GM21367 (cell line): ENCODE results near the gene KCNK13.
"Not testable (repeated sequence)": the region's sequence is repeated elsewhere in the genome, so short reads cannot be mapped to it uniquely, and the experiment has no call there.

Source experiments
- ATAC-seq: cut with Tn5 transposase; IDR thresholded peaks from one replicate; pipeline ENCODE4 v1.9.1; 2021; ENCODE audit not compliant: unreplicated experiment

KCNK13 gene

DNA sequence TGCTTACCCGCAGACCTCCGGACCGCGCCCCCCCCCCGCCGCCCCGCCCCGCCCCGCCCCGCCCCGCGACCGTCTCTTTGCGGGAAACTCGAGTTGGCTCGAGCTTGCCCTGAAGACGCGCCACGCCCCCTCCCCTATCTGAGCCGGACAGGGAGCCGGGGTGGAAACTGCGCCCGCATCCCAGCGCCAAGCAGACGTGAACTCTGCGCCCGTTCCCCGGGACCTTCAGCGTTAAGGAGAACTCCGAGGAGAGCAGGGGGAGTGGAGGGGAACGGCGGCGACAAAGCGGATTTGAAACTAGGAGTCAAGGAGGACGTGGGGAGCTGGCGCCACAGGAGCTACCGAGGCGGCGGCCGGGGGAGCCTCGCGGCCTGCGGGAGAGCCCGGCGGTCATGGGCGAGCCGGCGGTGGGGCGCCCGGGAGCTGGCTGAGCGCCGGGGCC, at the start of gene KCNK13:
KCNK13 (plus strand) TSS at position 310 of the 442 bp plus-strand sequence. CDS start 212 bp downstream, outside the sequence.
- no peak for ATAC-seq

DNA sequence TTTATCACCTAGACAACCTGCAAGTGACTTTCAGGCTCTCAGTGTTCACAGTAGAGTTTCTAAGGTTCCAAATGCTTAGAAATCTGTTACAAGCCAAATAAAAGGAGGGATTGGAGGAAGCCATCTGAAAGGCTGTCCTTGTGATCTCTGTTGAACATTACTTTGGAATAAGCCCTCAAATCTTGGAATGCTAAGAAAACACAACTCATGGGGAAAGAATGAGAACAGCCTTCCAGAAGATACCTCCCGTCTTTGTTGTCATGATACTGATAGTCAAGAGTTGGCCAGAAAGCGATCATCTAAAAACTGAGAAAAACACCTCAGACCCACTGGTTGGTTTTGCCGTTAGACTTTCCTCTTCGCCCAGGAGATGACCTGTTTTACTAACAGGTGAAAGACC, 44.4 kb upstream of the KCNK13 start:
- no peak for ATAC-seq

DNA sequence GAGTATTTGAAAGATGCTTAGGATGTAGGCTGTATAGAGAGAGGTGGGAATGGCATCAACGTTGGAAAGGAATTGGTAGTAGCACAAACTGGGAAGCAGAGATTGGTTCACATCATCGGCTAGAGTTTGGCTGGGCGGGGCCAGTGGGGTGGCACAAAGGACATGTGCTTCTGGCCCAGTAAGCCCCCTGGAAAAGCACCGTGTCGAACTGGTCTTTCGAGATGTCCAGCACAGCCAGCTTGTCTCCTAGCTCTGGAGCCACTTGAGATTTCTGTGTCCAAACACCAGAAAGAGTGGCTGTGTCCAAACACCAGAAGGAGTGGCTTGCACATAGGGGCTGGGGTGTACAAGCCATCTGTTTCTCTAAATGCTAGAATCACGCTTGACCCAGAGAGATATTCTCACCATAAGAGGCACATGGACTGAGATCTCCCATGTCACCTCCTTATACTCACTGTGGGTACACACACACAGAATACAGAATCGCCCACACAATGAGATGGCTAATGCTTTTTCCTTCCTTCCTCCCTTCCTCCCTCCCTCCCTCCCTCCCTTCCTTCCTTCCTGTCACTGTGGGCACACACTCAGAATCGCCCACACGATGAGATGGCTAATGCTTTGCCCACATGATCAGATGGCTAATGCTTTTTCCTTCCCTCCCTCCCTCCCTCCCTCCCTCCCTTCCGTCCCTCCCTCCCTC, 41.8 kb upstream of the KCNK13 start:
- ATAC-seq, result no peak

DNA sequence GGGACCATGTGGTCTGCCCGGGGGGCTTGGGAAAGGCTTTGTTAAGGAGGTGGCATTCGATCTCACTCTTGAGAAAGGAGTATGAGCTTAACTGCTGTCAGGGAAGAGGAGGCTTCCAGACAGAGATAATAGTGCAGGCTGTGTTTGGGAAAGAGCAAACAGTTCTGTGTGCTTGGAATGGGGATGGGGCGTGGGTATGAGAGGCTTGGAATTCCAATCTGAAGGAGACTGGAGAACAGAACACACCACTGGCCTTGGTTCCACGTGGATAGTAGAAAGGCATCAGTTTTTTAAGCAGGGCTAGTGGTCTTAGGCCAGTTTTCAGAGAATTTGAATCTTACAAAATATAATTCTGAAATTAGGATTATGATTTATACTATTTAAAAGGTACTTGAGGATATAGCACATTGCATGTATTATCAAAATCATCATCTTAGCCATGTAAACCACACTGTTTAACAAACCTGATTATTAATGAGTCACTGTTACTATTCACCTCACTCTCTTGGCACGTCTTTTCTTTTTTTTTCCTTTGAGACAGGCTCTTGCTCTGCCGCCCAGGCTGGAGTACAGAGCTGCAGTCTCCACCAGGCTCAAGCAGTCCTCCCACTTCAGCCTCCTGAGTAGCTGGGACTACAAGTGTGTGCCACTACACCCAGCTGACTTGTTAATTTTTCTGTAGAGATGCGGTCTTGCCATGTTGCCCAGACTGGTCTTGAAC, 38.5 kb upstream of the KCNK13 start:
- no peak for ATAC-seq

DNA sequence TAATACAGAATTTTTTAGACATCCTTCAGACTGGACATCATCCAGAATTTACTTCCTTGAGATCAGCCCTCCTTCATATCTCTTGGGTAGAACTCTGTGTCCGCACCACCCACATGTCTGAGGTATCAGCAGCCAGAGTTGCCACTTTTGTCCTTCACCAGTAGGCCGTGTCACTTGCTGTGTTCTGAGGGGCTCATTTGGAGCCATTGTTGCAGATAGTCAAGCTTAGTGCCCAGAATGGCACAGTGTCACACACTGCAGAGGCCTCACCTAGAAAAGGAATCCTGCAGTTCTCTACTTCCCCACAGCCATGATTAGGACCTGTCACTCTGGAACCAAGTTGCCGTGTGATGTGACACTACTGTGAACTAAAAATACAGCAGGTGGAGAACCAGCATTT, 36.9 kb upstream of the KCNK13 start:
- no peak for ATAC-seq

DNA sequence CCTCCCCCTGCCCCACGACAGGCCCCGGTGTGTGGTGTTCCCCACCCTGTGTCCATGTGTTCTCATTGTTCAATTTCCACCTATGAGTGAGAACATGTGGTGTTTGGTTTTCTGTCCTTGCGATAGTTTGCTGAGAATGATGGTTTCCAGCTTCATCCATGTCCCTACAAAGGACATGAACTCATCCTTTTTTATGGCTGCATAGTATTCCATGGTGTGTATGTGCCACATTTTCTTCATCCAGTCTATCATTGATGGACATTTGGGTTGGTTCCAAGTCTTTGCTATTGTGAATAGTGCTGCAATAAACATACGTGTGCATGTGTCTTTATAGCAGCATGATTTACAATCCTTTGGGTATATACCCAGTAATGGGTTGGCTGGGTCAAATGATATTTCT, 35.2 kb upstream of the KCNK13 start:
- not testable (repeated sequence) for ATAC-seq

DNA sequence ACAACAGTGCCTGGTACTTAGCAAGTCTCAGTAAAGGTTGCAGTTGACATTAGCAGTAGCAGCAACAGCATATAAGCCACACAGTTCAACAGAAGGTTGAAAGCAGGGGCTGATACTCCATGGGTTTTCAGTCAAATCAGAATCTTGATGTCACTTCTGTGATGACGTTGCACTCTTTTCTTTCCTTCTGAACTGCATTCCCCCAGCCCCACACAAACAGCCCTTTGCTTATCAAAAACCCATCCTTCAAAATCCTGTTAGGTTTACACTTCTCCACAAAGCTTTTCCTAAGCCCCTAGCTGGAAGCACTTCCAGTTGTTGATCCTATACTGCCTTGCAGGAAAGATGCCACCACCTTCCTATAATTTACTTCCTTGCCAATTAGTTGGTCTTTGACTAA, 34.0 kb upstream of the KCNK13 start:
- no peak for ATAC-seq

DNA sequence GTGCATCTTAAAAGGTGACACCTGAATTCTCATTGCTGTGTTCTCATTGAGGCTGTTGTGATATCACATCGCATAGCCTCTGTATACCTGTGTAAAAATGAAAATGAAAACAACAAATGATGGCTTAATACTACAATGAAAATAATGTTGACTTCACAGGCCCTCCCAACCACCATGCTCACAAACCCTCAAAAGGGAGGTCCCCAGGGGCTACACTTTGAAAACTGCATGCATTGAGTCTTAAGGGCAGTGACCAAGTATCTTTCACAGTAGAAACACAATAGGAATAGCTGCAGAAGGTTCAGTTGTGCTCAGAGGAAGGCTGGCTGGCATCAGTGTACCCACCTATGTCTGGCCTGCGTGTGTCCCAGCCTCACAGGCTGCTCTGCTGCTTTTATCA, 27.6 kb upstream of the KCNK13 start:
- no peak for ATAC-seq

DNA sequence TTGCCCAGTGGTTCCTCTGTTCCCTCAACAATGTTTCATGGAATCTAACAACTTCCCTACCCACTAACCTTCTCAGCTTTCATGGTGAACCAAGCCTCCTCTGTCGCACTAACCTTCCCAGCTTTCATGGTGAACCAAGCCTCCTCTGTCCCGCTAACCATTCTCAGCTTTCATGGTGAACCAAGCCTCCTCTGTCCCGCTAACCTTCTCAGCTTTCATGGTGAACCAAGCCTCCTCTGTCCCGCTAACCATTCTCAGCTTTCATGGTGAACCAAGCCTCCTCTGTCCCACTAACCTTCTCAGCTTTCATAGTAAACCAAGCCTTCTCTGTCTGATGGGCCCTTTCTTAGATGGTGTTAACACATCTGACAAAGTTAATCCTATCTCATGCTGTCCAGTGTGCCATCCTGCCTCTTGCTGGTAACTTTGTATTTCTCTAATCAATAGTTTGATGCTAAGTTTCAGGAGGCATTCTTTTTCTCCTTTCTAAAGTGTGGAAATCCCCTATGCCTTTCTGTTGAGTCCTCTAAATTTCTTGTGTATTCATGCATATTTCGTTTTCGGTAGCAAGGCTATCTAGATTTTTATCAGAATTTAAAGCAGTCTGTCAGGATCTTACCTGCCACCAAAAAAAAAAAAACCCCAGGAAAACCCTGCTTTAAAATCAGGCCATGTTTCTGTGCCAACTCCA, 26.8 kb upstream of the KCNK13 start:
- no peak for ATAC-seq

DNA sequence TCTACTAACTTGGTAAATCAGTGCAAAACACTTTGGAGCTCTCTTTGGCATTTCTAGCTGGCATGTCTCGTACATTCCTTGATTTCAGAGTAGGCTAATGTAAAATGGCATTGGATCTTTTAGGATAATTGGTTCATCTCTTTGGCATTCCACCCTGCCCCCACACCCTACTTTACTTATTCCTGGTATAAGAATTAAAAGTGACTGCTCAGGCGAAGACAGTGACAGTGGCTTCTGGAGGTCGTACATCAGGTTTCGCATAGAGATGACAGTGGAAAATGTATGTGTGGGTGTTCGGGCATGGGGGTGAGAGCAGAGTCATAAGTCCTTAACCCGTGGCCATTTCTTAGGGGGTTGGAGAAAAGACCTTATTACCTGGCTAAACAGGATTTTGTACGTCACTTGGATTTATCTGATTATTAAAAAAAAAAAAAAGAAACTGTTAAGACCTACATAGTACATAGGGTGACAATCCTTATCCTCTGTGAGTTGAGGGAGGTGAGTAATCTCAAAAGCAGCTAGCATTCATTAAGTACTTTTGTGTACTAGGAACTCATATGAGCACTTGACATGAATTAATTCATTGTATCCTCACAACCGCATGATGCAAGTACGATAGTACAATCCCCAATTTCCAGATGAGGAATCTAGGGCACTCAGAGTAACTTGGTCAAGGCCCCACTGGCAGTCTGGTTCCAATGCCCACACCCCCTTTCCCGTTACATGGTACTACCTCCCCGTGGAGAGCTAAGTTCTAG, 22.4 kb upstream of the KCNK13 start:
- no peak for ATAC-seq

DNA sequence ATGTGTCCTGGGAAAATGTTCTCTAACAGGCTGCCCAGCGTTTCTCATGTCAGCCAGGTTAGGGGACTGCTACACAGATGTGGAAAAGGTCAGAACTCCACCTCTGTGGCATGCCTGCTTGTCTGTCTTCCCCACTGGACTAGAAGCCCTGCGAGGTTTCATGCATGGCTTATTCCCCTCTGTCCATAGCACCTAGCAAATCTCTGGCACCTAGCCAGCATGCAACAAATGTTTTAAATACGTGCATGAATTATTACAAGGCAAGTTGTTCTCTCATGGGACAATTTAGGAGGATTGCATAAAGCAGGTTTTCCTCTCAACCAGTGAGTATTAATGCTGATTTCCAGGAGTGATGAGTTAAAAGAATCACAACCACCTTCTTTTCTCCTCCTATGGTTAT, 21.4 kb upstream of the KCNK13 start:
- no peak for ATAC-seq

DNA sequence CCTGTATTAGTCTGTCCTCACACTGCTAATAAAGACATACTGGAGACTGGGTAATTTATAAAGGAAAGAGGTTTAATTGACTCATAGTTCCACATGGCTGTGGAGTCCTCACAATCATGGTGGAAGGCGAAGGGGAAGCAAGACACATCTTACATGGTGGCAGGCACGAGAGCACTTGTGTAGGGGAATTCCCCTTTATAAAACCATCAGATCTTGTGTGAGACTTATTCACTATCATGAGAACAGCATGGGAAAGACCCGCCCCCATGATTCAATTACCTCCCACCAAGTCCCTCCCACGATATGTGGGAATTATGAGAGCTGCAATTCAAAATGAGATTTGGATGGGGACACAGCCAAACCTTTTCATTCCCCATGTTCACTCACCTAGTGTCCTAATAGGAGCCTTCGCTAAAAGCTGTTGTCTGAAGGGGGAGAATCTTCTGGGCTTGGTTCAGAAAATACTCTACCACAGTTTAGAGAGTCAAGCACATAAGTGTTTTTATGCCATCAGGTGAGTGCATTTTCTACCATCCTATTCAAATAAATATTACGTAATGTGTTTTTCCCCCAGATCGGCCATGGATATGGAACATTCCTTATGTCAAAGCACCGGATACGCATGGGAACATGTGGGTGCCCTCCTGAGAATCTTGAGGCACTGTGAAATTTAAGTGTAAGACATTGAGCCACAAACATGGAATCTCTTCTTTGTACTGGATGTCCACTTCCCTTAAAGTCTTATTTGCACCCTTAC, 19.1 kb upstream of the KCNK13 start:
- no peak for ATAC-seq

DNA sequence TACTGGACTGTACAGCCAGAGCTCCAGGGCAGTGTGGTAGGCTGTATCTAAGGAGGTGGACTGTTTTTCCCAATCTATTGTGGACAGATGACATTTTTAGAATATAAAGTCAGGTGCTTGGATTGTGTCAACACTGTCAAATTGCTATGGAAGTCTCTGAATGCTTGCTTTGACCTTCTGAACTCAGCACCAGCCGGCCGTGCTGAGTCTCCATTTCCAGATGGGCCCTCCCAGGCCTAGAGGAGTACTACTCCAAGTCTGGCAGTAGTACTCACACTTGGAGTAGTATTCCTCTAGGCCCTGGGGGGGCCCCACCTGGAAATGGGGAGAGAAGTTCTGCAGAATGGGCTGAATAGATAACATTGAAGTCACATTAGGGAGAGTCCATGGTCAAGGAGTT, 16.2 kb upstream of the KCNK13 start:
- no peak for ATAC-seq

DNA sequence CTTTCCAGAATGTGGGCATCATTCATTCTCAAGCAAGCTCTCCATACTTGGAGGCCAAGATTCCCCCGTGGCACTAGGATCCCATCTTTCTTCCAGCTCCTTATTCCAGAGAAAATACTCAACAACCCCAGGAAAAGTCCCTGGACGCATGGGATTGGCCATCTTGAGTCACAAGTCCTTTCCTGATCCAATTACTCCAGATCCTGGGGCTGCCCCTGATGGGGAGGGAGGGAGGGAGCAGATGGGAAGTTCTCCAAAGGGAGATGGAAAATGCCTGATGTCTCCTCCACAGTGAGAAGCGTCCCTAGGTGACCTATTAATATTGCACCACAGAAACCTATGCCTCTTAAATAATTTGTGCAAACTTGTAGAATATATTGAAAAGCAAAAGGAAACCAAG, 12.4 kb upstream of the KCNK13 start:
- ATAC-seq, result no peak

DNA sequence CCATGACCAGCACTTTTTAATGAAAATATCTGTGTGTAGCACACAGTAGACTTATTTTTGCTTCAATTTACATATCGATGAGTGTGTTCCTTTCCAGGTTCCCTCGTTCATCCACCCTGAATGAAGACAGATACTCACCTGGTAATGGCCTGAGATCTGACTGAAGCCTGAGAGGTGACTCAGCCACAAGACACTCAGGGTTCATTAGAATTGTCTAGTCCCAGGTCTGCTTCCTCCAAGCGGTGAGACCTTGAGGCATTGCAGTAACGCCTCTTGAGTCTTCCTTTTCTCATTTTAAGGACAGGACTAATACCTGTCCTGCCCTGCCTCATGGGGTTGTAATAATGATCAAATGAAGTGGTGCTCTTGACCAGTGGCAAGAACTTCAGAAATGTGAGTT, 11.5 kb upstream of the KCNK13 start:
- ATAC-seq, result no peak

DNA sequence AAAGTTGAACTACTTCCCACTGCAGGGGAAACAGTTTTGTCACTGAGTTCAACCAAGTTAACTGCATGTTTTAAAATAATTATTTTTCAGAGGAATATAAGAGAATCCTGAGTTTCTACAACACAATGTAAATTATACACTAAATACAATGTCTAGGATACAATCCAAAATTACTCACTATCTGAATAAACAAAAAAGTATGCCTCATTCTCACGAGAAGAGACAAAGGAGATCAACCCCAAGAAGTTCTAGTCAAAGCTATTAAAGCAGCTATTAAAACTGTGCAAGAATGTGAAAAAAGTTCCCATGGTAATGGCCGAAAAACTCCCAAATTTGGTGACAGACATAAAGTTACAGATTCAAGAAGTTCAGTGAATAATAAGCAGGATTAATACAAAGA, 8.8 kb upstream of the KCNK13 start:
- ATAC-seq, result no peak

DNA sequence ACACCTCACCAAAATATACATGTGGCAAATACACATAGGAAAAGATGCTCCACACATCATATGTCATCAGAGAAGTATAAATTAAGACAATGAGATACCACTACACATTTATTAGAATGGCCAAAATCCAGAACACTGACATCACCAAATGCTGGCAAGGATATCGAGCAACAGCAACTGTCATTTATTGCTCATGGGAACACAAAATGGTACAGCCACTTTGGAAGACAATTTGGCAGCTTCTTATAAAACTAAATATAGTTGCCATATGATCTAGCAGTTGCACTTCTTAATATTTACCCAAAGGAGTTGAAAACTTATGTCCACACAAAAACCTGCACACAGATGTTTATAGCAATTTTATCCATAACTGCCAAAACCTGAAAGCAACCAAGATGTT, 7.0 kb upstream of the KCNK13 start:
- ATAC-seq, result no peak

DNA sequence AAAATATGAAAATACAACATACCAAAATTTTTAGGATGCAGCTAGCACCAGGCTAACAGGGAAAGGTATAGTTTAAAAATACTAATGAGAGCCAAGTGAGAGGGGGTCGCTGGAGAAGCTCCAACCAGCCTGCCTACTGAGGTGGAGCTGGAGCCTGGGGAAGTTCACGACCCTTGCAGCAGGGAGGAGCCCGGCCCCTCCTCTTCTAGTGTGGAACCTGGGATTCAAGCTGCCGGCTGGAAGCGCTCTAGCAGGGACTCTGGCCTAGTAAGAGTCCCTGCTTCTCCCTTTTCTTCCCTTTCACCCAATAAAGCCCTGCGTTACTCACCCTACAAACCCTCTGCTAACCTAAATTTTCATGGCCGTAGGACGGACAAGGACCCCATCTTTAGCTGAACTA, 5.0 kb upstream of the KCNK13 start:
- no peak for ATAC-seq

DNA sequence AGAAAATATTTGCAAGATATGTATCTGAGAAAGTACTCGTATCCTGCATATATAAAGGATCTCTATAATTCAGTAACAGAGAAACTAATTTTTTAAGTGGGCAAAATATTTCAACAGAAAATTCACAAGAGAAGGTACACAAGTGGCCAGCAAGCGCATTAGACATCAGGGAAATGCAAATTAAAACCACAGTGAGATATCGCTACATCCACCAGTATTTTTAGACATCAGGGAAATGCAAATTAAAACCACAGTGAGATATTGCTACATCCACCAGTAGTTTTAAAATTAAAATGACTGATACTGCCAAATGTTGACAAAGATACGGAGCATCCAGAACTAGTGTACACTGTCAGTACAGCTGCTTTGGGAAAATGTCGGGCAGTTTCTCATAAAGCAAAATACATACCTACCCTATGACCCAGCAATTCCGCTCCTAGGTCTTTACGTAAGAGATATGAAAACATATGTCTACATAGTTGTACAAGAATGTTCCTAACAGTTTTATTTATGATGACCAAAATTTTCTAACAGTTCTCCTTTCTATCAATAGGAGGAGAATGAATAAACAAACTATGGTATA, 2.8 kb upstream of the KCNK13 start:
- no peak for ATAC-seq

DNA sequence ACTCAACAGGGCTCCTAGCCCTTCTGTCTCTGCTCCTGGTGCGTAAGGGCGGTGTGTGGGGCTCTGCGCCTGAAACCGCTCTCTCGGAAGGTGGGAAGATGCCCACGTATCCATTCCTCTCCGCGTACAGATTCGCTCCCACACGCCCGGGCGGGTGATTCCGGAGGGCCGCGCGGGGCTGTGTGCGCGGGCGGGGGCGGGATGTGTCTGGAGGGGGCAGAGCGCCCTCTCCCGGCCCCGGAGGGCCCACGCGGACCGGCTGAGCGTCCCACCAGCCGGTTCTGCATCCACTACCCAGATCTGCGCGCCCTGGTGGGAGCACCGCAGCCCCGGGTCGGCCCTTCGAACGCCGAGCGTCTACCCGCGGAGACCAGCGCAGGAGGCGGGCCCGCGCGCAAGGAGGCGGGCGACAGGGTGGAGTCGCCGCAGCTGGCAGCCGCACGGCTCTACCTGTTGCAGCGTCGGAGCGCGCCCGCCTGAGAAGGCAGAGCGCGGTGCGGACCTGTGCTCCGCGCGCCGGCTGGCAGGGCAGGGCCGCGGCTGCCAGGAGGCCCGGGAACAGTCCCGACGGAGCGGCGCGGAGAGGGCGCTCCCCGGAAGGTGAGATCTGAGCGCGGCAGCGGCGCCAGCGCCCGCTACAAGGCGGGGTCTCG, 1.4 kb upstream of the KCNK13 start:
- peak; percentile 60 for ATAC-seq
